Measurements from ENCODE around the gene USP24.
A peak's percentile ranks its signal among the peaks of the same experiment; 100 is the strongest.

Gene USP24

DNA sequence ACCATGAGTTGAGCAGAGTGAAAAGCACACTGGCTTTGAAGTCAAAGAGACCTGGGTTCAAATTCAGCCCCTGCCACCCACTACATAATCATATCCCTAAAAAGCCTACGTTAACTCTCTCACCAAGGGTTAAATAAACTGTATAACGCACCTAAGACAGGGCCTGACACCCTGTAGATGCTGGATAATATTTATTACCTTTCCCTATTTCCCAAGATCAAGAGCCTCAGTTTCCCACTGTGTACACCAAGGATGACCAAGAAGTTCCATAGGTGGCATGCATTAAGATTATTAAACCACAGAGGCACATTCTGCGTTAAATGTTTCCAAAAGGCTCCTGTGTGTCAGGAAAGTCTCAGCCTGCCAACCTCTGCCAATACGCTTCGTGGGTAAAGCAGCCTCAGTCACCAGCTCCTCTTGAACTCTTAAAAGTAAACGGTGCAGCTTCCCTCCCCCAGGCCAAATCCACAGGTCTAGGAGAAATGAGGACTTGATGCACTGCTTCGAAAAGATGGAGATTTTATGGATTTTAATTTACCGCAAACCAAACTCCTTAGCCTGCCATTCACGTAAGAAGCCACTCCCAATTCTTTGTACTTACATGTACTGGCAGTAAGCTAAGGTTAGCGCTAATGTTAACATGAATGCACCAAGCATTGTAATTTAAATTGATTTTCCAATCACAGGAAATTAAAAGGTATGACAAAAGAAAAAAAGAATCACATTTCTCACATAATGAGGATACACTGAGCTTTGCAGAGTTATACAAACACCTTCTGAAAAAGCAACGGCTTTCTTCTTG lies 2.6 kb downstream of the USP24 start:
- peak overlapping the region; percentile 78 for H3K4me3 ChIP-seq (ENCODE audit: low read length)
- peak; percentile 32 for DNase-seq (ENCODE audit: low read depth)
- TF ChIP-seq, protein P1, sequence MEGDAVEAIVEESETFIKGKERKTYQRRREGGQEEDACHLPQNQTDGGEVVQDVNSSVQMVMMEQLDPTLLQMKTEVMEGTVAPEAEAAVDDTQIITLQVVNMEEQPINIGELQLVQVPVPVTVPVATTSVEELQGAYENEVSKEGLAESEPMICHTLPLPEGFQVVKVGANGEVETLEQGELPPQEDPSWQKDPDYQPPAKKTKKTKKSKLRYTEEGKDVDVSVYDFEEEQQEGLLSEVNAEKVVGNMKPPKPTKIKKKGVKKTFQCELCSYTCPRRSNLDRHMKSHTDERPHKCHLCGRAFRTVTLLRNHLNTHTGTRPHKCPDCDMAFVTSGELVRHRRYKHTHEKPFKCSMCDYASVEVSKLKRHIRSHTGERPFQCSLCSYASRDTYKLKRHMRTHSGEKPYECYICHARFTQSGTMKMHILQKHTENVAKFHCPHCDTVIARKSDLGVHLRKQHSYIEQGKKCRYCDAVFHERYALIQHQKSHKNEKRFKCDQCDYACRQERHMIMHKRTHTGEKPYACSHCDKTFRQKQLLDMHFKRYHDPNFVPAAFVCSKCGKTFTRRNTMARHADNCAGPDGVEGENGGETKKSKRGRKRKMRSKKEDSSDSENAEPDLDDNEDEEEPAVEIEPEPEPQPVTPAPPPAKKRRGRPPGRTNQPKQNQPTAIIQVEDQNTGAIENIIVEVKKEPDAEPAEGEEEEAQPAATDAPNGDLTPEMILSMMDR (IDR thresholded peaks at IDR 0.05; ENCODE audit: insufficient read depth, low read depth, low read length, missing control alignments) = no peak

DNA sequence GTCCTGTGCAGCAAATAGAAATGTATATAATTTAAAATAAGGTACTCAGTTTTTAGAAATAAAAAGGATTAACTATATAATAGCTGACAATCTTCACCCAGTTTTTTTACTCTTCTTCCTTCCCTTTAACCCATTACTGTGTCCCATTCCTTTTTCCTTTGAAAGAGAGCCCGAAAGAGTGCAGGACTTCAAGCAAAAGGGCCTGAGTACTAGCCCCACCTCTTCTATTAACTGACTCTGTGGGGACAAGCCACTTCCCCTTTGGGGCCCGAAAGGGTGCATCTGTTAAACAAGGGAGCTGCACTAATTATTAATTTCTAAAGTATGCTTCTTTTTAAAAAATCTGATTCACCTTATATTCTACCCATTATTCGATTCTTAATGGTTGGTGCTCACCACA lies 3.3 kb downstream of the USP24 start:
- TF ChIP-seq, protein P1 (IDR thresholded peaks at IDR 0.05; ENCODE audit: insufficient read depth, low read depth, low read length, missing control alignments) = no peak
- no peak for DNase-seq (ENCODE audit: low read depth)
- H3K4me3 ChIP-seq (ENCODE audit: low read length) = no peak overlapping the region

DNA sequence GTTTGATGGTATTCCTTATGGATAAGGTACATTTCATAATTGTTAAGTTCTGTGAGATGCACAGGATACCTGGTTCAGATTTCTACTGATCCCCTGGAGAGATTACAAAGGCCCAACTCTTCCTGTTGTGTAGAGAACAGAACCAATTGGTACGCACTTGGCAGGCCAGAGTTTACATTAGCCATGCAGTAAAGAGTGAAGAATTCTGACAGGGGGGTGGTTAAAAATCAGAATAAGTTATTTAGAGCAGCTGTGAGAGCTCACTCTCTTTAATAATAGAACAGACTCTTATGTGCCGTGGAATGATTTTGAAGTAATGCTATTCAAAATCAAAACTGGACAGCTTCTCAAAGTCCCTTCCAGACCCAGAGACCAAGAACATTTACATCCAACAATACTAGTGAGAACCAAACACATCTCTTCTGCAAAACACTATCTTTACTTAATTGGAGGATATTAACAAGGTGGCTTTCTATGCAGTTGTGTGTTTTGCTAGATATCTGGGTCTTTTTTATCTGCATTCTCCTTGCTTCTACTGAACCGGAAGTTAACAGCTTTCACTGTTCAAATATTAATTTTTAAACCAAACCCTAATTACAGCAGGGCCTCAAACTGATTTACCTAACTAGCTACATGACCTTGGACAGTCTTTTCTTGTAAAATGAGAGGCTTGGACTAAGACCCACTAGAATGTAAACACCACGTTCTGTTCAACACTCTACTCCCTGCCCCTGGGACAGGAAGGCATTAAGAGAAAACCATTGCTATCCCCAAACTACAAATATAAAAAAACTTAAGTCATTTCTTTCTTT lies 4.0 kb downstream of the USP24 start:
- TF ChIP-seq, protein P1 (IDR thresholded peaks at IDR 0.05; ENCODE audit: insufficient read depth, low read depth, low read length, missing control alignments) = no peak
- no peak overlapping the region for H3K4me3 ChIP-seq (ENCODE audit: low read length)
- DNase-seq (ENCODE audit: low read depth) = no peak

DNA sequence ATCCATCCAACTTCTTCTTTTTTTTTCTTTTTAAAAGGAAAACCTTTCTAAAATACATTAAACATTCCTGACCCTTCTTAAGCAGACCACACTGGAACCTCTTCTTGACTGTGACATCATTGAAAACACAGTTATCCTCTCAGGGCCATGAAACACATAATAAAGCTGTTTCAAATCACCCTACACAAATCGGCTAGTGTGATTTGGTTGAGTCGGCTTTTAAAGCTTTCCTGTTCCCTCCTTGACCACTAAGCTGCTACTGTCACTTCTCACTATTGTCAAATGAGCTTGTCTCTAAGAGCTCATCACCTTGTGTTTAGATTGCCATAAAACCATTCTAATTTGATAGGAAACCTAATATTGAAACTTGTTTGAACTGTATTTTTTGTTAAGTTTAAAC lies 5.9 kb downstream of the USP24 start:
- H3K4me3 ChIP-seq (ENCODE audit: low read length) = no peak overlapping the region
- TF ChIP-seq, protein P1 (IDR thresholded peaks at IDR 0.05; ENCODE audit: insufficient read depth, low read depth, low read length, missing control alignments) = no peak
- no peak for DNase-seq (ENCODE audit: low read depth)

DNA sequence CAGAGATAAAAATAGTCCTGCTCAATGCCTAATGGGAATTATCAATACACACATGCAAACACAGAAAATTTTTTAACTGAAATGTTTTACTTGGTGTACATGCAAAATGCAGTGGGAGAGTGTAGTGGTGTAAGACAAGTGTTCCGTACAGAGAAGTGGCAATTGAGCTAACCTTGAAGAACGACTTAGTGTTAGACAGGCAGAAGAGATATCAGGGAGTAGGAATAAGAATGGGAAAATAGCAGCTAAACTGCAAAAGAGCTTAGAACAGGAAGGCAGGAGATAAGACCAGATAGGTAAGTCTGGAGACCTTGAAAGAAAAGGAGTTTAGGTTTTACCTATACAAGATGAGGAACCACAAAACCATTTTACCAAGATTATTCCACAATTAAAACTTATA lies 9.0 kb downstream of the USP24 start:
- DNase-seq (ENCODE audit: low read depth) = no peak
- TF ChIP-seq, protein P1 (IDR thresholded peaks at IDR 0.05; ENCODE audit: insufficient read depth, low read depth, low read length, missing control alignments) = no peak
- H3K4me3 ChIP-seq (ENCODE audit: low read length) = no peak overlapping the region

DNA sequence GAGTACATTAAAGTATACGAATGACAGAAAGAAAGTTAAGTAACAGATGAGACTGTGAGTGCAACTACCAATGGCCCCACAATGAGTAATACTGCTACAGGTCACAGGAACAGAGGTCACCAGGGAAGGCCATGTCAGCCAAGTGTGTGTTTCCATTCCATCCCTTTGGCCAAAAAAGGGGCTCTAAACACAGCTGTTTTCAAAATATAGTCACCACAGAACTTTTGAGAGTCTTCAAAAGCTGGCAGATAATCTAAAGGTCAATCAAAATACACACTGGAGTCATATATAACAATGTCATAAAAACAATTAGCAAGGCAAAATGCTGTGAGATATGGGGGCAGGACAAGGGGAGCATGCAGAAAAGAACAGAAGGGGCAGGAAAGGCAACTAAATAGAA lies 10.2 kb downstream of the USP24 start:
- DNase-seq (ENCODE audit: low read depth) = no peak
- TF ChIP-seq, protein P1 (IDR thresholded peaks at IDR 0.05; ENCODE audit: insufficient read depth, low read depth, low read length, missing control alignments) = no peak
- no peak overlapping the region for H3K4me3 ChIP-seq (ENCODE audit: low read length)

Data from epithelial cell of esophagus (primary cell).